GM08714 (cell line): ENCODE results near the gene TAF15.
A peak's percentile ranks its signal among the peaks of the same experiment; 100 is the strongest.

Experiments
- H3K4me3 ChIP-seq: fragments of 200-500 bp; sonication (Bioruptor generic); 2 replicates; pipeline ENCODE4 v1.5.1; 2014; ENCODE audit warnings: mild to moderate bottlenecking, low read length, inconsistent platforms
- ZNF274 ChIP-seq: IDR thresholded peaks from 2 replicates; pipeline ENCODE4 v1.6.1; 2012; ENCODE audit warnings: mild to moderate bottlenecking, low read depth, low read length

TAF15 gene

GRCh38 chr17:35795871-35796265 lies 13.4 kb upstream of the TAF15 start:
- peak overlapping the region; percentile 1; the same call in 1 of the 2 replicates for H3K4me3 ChIP-seq
- no peak for TF ChIP-seq ZNF274

GRCh38 chr17:35796942-35797341 lies 12.3 kb upstream of the TAF15 start:
- H3K4me3 ChIP-seq, result no peak overlapping the region
- TF ChIP-seq ZNF274, result no peak

- TF ChIP-seq ZNF274, result no peak
- no peak overlapping the region for H3K4me3 ChIP-seq
Measured at GRCh38 chr17:35797370-35797769, 11.9 kb upstream of the TAF15 start.

GRCh38 chr17:35797918-35798317 lies 11.4 kb upstream of the TAF15 start:
- no peak for TF ChIP-seq ZNF274

GRCh38 chr17:35799942-35800341 lies 9.3 kb upstream of the TAF15 start:
- H3K4me3 ChIP-seq, result no peak overlapping the region
- TF ChIP-seq ZNF274, result no peak

More at GRCh38 chr17:35797918-35798317, 11.4 kb upstream of the TAF15 start:
- H3K4me3 ChIP-seq, result no peak overlapping the region

- H3K4me3 ChIP-seq, result no peak overlapping the region
- no peak for TF ChIP-seq ZNF274
Measured at GRCh38 chr17:35801583-35802224, 7.6 kb upstream of the TAF15 start.

GRCh38 chr17:35804658-35805192 lies 4.6 kb upstream of the TAF15 start:
- TF ChIP-seq ZNF274, result no peak

GRCh38 chr17:35807371-35808144 lies 1.7 kb upstream of the TAF15 start:
- no peak overlapping the region for H3K4me3 ChIP-seq
- TF ChIP-seq ZNF274, result no peak

More at GRCh38 chr17:35804658-35805192, 4.6 kb upstream of the TAF15 start:
- no peak overlapping the region for H3K4me3 ChIP-seq

GRCh38 chr17:35808240-35808961 lies 883 bp upstream of the TAF15 start:
- no peak for TF ChIP-seq ZNF274
- H3K4me3 ChIP-seq, result peak overlapping the region; percentile 60

- TF ChIP-seq ZNF274, result no peak
- peak overlapping the region; percentile 99 for H3K4me3 ChIP-seq
Measured at GRCh38 chr17:35809855-35810461, 674 bp downstream of the TAF15 start.

GRCh38 chr17:35811759-35812158 lies 2.5 kb downstream of the TAF15 start:
- TF ChIP-seq ZNF274, result no peak
- H3K4me3 ChIP-seq, result no peak overlapping the region

GRCh38 chr17:35812456-35812855 lies 3.2 kb downstream of the TAF15 start:
- TF ChIP-seq ZNF274, result no peak
- no peak overlapping the region for H3K4me3 ChIP-seq

- TF ChIP-seq ZNF274, result no peak
- H3K4me3 ChIP-seq, result no peak overlapping the region
Measured at GRCh38 chr17:35816723-35817122, 7.4 kb downstream of the TAF15 start.

- TF ChIP-seq ZNF274, result no peak
- no peak overlapping the region for H3K4me3 ChIP-seq
Measured at GRCh38 chr17:35817196-35817595, 7.9 kb downstream of the TAF15 start.
